Measurements from ENCODE around the gene ZNF460. TPM values are rescaled to one million over a fixed set of nuclear protein-coding genes. Genes with fewer than 3 reads are reported as not detected.

Gene ZNF460
- total RNA-seq, 1 experiment from 2014 or later, result 62.9 TPM

GRCh38 chr19:57244513-57244912 lies 35.8 kb upstream of the ZNF460 start (continued):
- TF ChIP-seq ZNF425 (CRISPR knock-in tag; conservative IDR thresholded peaks at IDR 0.05) (no peak), ZNF121 (CRISPR knock-in tag; IDR thresholded peaks at IDR 0.05) (no peak)

GRCh38 chr19:57245066-57245465 lies 35.2 kb upstream of the ZNF460 start:
- ChIA-PET POLR2A (no interaction called here), CTCF (no interaction called here)
- Mint-ChIP-seq H3K9me3 (no peaks in the 10 kb centered on the region), H3K4me3 (no peak overlapping the region), H3K36me3 (peaks cover 24% of the 10 kb centered on the region), H3K27ac (no peak overlapping the region), H3K4me1 (peaks cover 10% of the 10 kb centered on the region), H3K27me3 (ENCODE audit: low read depth) (no peaks in the 10 kb centered on the region)
- ATAC-seq (no peak), DNase-seq (ENCODE audit: low spot score) (no peak)
- TF ChIP-seq ZNF121 (CRISPR knock-in tag; IDR thresholded peaks at IDR 0.05) (no peak), SP1 (CRISPR knock-in tag; conservative IDR thresholded peaks at IDR 0.05) (no peak), GABPB1 (CRISPR knock-in tag; IDR thresholded peaks at IDR 0.05) (no peak), ZNF423 (CRISPR knock-in tag; IDR thresholded peaks at IDR 0.05) (no peak), ETV6 (CRISPR knock-in tag; IDR thresholded peaks at IDR 0.05) (no peak), ZSCAN18 (CRISPR knock-in tag; IDR thresholded peaks at IDR 0.05) (no peak), NR3C1 (CRISPR knock-in tag; conservative IDR thresholded peaks at IDR 0.05; ENCODE audit: low read depth) (no peak), TP53 (CRISPR knock-in tag; IDR thresholded peaks at IDR 0.05) (no peak), MXD4 (CRISPR knock-in tag; IDR thresholded peaks at IDR 0.05; ENCODE audit: borderline replicate concordance) (no peak)

GRCh38 chr19:57245959-57246358 lies 34.3 kb upstream of the ZNF460 start:
- Mint-ChIP-seq H3K27ac (no peak overlapping the region), H3K36me3 (peaks cover 32% of the 10 kb centered on the region), H3K4me1 (peaks cover 9% of the 10 kb centered on the region), H3K9me3 (no peaks in the 10 kb centered on the region), H3K27me3 (ENCODE audit: low read depth) (no peaks in the 10 kb centered on the region), H3K4me3 (no peak overlapping the region)
- no peak for DNase-seq (ENCODE audit: low spot score)
- POLR2A ChIA-PET, result no interaction called here
- CTCF ChIA-PET, result no interaction called here
- no peak for ATAC-seq
- TF ChIP-seq ZNF532 (CRISPR knock-in tag; IDR thresholded peaks at IDR 0.05; ENCODE audit: borderline replicate concordance) (no peak), ZNF263 (CRISPR knock-in tag; IDR thresholded peaks at IDR 0.05; ENCODE audit: low read depth) (no peak), CREM (CRISPR knock-in tag; IDR thresholded peaks at IDR 0.05) (no peak), GTF2I (CRISPR knock-in tag; conservative IDR thresholded peaks at IDR 0.05) (no peak), ZNF121 (CRISPR knock-in tag; IDR thresholded peaks at IDR 0.05) (no peak), ZNF317 (CRISPR knock-in tag; IDR thresholded peaks at IDR 0.05; ENCODE audit: borderline replicate concordance, low read depth) (no peak), PRDM15 (CRISPR knock-in tag; IDR thresholded peaks at IDR 0.05) (no peak), HMGA2 (CRISPR knock-in tag; IDR thresholded peaks at IDR 0.05) (no peak), CDX4 (CRISPR knock-in tag; IDR thresholded peaks at IDR 0.05; ENCODE audit: borderline replicate concordance) (no peak), MLX (CRISPR knock-in tag; IDR thresholded peaks at IDR 0.05) (no peak), FOXJ3 (CRISPR knock-in tag; IDR thresholded peaks at IDR 0.05; ENCODE audit: borderline replicate concordance) (no peak)

Data from WTC11 (cell line).